Activated naive CD4-positive, alpha-beta T cell treated with anti-CD3 and anti-CD28 coated beads, Interleukin-2, amount 50 U/mL, for 72 hours (primary cell): ENCODE results near the gene JPH3. TPM values are rescaled to one million over a fixed set of nuclear protein-coding genes. Genes with fewer than 3 reads are reported as not detected.

Source experiments
- ATAC-seq, 2 donors: fragments of 150-1000 bp; cut with Tn5 transposase; 2 replicates each; pipeline ENCODE4 v1.10.0; 2021; ENCODE audit warnings: mild to moderate bottlenecking in 2 of 2, moderate library complexity in 2 of 2
- DNase-seq, 2 donors: peaks; one replicate each; pipeline ENCODE4 v3.0.0; 2021 to 2022; ENCODE audit warnings: low spot score in 2 of 2
- H3K27ac Mint-ChIP-seq, 2 donors: one replicate each; pipeline ENCODE4 v1.8.0; 2022; ENCODE audit warnings: mild to moderate bottlenecking in 2 of 2, mixed read lengths in 2 of 2
- H3K36me3 Mint-ChIP-seq, 2 donors: one replicate each; pipeline ENCODE4 v1.8.0; 2022; ENCODE audit warnings: mixed read lengths in 2 of 2
- H3K9me3 Mint-ChIP-seq, 2 donors: one replicate each; pipeline ENCODE4 v1.8.0; 2022; ENCODE audit warnings: mixed read lengths in 2 of 2
- total RNA-seq, 2 donors: library from RNA; stranded (reverse); gene quantifications; one replicate each; pipeline ENCODE4 v1.2.3, GENCODE V29; 2022

The JPH3 gene
- total RNA-seq, 2 donors from 2014 or later = 0.37 TPM; not detected in 1

DNA sequence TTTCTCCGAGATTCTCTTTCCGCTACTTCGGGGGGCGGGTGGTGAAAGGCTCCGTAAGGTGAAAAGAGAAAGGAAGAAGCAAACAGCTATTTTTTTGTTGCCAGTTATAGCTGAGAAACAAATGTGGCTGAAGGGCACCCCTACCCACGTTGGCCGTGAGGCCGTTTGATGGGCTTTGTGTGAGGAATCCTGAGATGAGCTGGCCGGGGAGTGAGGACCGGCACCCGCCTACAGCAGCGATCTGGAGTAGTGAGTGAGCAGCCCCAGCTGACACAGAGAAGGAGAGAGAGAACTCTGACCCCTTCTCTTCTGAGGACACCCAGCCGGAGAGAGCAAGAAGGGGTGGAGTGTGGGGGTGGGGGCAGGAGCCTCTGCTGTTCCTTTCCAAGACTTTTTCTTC is 5.6 kb downstream of the JPH3 start:
- H3K36me3 Mint-ChIP-seq = peaks cover 0 to 4% of the 10 kb centered on the region in 2 donors
- ATAC-seq = no peak
- no peak for DNase-seq
- H3K9me3 Mint-ChIP-seq = no peaks in the 10 kb centered on the region
- no peak overlapping the region for H3K27ac Mint-ChIP-seq

DNA sequence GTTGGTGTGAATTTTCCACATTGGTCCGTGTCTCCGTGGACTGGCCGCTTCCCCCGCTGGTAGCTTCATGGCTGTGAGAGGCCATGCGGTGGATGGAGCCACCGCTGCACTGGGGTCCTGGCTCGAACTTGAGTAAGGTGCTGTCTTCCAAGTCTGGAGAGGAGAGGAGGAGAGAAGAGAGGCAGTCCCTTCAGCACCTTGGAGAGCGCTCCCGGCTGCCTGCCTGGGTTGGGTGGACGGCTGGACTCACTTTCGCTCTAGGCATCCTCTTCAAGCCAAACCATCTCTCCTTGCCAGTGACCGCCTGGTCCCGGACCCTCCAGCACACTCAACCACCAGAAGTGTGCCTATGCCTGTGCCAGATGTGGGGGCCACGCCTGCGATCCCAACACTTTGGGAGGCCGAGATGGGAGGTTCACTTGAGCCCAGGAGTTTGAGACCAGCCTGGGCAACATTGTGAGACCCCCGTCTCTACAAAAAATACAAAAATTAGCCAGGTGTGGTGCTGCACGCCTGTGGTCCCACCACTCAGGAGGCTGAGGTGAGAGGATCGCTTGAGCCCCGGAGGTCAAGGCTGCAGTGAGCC is 6.2 kb downstream of the JPH3 start:
- DNase-seq = peak in 1 of 2 donors; percentile 63
- Mint-ChIP-seq H3K36me3 (peaks cover 0 to 4% of the 10 kb centered on the region in 2 donors), H3K9me3 (no peaks in the 10 kb centered on the region), H3K27ac (no peak overlapping the region)
- no peak for ATAC-seq

DNA sequence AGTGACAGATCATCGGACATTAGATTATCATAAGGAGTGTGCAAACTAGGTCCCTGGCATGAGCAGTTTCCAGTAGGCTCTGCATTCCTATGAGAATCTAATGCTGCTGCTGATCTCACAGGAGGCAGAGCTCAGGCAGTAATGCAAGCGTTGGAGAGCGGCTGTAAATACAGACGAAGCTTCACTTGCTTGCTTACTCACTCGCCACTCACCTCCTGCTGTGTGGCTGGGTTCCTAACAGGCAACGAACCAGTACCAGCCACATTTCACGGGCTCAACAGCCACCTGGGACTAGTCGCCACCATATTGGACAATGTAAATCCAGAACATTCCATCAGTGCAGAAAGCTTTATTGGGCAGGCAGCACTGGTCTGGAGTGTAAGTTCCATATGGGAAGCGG is 7.7 kb downstream of the JPH3 start:
- ATAC-seq (no peak), DNase-seq (no peak)
- Mint-ChIP-seq H3K27ac (no peak overlapping the region), H3K36me3 (no peaks in the 10 kb centered on the region), H3K9me3 (no peaks in the 10 kb centered on the region)

DNA sequence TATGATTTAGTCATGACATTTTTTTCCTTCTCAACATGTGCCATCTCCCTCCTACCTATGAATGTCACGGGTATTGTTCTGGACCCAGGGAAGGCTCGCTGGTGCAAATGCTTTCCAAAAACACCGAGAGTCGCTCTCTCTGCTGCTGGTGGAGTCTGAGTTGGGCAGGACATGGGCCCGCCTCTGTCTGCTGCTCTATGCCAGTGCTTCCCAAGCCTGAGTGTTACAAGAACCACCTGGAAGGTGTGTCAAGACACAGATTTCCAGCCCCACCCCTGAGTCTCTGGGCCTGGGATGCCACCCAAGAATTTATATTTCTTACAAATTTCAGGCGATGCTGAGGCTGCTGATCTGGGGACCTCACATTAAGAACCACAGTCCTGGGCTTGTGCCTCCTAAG is 9.1 kb downstream of the JPH3 start:
- Mint-ChIP-seq H3K27ac (no peak overlapping the region), H3K9me3 (no peaks in the 10 kb centered on the region), H3K36me3 (no peaks in the 10 kb centered on the region)
- DNase-seq = no peak
- ATAC-seq = no peak

DNA sequence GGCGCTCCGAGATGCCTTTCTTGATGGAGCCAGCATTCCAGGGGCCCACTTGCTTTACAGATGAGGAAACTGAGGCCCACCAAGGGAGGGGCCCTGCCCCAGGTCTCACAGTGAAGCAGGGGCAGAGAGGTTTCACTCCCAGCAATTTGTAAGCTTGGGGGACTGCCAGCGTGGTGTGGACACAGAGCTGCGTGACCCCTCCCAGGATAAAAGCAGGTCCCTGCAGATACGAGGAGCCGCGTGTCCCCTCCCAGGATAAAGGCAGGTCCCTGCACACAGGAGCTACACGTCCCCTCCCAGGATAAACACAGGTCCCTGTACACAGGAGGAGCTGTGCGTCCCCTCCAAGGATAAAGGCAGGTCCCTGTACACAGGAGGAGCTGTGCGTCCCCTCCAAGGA is 11.7 kb downstream of the JPH3 start:
- DNase-seq = no peak
- H3K27ac Mint-ChIP-seq = no peak overlapping the region
- no peaks in the 10 kb centered on the region for H3K9me3 Mint-ChIP-seq
- no peak for ATAC-seq
- H3K36me3 Mint-ChIP-seq = no peaks in the 10 kb centered on the region

DNA sequence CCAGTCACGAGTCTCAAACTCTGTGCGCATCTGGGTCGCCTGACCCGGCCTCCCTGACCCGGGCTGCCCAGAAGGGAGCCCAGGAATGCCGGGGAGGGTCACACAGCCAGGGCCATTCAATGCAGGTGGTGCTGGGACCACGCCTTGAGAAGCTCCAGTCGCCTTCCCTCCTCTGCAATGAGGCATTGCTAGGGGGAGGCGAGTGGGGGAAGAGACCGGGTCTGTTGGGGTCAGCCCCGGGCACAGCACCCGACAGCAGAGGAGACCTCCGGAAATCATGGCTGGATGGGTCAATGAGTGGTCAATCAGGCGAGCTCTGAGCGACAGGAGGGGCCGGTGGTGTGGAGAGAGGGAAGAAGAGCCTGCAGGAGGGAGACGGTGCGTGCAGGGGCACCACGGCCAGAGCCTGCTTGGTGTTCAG is 13.3 kb downstream of the JPH3 start:
- no peak for DNase-seq
- ATAC-seq = no peak
- H3K9me3 Mint-ChIP-seq = no peaks in the 10 kb centered on the region
- no peaks in the 10 kb centered on the region for H3K36me3 Mint-ChIP-seq
- no peak overlapping the region for H3K27ac Mint-ChIP-seq

DNA sequence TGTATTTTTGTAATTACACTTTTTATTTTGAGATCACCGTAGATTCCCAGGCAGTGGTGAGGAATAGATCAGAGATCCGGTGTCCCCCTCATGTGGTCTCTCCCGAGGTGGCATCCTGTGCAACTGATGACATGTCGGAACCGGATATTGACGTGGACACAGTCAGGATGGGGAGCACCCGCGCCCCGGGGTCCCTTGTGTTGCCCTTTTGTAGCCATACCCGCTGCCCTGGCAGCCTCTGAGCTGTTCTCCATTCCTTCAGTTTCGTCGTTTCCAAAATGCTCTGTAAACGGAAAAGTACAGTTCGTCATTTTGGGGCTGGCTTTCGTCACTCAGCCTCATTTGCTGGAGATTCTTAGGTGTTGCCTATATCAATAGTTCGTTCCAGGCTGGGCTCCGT is 14.2 kb downstream of the JPH3 start:
- ATAC-seq (no peak), DNase-seq (no peak)
- Mint-ChIP-seq H3K27ac (no peak overlapping the region), H3K9me3 (no peaks in the 10 kb centered on the region), H3K36me3 (no peaks in the 10 kb centered on the region)

DNA sequence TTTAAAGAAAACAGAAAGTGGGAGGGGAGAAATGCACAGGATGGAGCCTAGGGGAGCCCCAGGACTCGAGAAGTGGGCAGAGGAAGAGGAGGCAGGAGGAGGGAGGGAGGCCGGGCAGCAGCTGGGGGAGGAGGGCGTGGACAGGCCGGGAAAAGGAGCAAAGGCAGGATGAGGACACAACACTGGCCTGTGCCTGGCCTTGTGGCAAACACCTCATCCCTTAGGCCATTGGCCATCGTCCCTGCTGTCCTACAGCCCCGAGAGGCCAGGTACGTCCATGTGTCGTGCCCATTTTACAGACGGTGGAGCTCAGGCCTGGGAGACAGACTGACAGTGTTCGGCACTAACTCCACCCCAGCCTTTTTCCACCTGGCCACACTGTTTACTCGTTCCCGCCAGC is 15.9 kb downstream of the JPH3 start:
- H3K9me3 Mint-ChIP-seq = no peaks in the 10 kb centered on the region
- no peak overlapping the region for H3K27ac Mint-ChIP-seq
- no peaks in the 10 kb centered on the region for H3K36me3 Mint-ChIP-seq
- DNase-seq (no peak), ATAC-seq (no peak)

DNA sequence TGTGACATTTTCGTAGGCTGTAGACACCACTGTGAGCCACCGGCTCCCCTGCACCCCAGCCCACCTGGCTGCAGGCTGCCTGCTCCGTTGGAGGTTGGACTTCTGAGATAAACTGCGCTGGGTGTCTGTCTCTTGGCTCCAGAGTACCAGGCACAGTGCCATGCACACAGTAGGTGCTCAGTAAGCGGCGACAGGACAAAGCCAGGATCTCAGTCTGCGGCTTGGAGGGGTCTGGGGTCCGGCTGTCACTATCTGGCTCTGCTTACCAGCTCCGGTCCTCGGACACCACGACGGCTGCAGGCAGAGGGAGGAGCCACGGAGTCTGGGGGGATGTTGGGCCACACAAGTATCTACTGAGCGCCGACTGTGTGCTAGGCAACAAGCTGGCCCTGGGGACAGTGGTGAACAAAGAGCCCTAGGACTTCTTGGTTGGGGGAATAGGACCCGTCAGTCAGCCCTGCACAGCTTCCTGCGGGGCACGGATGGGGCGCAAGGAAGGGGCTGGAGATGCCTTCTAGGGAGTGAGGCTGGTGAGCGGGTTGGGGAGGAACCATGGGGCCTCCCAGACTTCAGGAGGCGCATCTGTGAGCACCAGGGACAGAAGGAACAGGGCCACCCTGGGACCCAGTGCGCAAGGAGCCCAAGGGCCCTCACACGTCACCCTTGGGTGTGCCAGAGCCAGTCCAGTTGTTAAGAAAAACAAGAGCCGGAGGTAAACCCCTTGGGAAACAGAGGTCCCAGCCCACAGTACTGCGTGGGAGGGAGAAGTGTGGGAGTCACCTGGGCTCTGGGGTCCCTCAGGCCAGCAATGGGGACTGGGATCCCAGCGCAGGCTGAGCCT is 17.3 kb downstream of the JPH3 start:
- DNase-seq (no peak), ATAC-seq (no peak)
- Mint-ChIP-seq H3K36me3 (no peaks in the 10 kb centered on the region), H3K27ac (no peak overlapping the region), H3K9me3 (no peaks in the 10 kb centered on the region)

DNA sequence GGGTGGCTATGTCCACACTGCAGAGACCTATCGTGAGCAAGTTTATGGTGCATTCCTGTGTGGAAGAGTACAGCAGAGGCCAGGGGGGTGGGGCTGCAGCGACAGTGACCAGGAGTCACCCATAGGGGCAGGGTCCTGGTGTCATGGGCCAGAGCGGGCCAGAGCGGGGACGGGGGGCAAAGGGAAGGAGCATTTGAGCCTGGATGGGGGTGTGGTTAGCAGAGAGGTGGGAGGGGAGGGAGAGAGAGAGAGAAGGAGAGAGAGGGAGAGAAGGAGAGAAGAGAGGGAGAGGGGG is 17.8 kb downstream of the JPH3 start:
- no peaks in the 10 kb centered on the region for H3K36me3 Mint-ChIP-seq
- ATAC-seq = no peak
- no peak for DNase-seq
- no peak overlapping the region for H3K27ac Mint-ChIP-seq
- no peaks in the 10 kb centered on the region for H3K9me3 Mint-ChIP-seq

DNA sequence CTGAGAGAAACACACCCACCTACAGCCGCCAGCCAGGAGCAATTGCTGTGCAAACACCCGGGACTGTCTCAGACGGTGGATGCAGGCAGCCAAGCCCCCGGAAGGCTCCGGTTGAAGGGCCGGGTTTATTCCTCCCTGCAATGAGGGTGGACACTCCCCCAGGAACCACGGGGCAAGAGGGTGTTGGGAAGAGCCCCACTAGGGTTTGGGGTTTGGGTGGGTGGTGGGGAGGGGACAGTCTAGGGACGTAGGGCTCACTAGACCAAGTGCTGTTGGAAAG is 19.2 kb downstream of the JPH3 start:
- no peak for DNase-seq
- H3K36me3 Mint-ChIP-seq = no peaks in the 10 kb centered on the region
- H3K27ac Mint-ChIP-seq = no peak overlapping the region
- no peaks in the 10 kb centered on the region for H3K9me3 Mint-ChIP-seq
- ATAC-seq = no peak

DNA sequence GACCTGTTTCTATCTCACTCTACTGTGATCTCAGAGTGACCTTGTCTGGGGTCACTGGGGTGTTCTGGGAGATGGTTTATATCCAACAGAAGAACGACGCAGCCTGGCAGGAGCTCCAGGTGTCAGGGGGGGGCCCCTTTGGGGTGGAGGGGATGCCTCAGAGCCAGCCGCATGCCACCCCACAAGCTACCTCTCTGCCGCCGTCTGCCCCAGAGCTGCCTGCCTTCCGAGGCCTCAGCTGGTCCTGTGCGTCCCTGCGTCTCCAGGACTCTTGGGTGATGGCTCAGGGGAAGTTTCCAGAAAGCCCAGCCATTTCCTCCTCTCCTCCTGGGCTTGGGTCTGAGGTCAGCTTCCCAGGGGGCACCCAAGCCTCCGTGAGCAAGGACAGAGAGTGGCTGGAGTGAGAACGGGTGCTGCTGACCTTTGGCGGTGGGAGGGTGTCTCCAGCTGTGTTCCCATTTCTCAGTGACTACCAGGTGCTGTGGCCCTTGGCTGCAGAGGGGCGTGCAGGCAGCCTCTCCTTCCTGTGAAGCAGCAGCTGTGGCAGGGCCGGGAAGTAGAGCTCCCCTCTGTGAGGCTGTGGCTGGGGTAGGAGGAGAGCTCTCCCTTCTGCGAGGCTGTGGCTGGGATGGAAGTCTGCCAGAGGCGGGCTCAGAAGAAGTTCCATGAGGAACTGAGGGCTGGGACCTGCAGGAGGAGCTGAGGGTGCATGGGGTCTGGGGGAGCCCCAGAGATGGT is 19.8 kb downstream of the JPH3 start:
- no peak overlapping the region for H3K27ac Mint-ChIP-seq
- H3K9me3 Mint-ChIP-seq = no peaks in the 10 kb centered on the region
- no peaks in the 10 kb centered on the region for H3K36me3 Mint-ChIP-seq
- DNase-seq (no peak), ATAC-seq (no peak)

DNA sequence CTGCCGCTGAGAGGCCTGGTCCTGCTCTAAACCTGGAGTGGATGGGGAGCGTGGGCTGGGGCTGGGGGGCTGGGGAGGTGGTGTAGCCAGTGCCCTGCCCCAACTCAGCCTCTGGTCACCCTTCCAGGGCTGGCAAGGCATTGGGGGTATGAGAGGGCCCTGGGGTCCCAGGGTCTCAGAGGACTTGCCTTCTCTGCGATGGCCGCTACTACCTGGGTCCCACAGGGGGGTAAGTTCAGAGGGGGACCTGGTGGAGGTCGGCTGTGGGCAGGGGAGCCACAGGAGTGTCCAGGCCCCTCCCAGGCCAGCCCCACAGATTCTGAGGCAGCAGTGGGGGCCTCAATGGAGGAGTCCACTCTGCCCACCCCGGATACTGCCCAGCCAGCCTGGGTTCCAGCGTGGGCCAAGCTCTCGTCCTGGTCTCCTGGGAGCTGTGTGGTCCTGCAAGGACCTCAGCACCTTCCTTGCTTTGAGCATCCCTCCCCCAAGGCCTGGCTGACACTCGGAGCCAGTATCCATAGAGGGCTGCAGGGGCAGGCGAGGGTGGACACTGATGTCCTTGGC is 20.5 kb downstream of the JPH3 start:
- Mint-ChIP-seq H3K27ac (no peak overlapping the region), H3K36me3 (no peaks in the 10 kb centered on the region), H3K9me3 (no peaks in the 10 kb centered on the region)
- no peak for DNase-seq
- ATAC-seq = no peak

DNA sequence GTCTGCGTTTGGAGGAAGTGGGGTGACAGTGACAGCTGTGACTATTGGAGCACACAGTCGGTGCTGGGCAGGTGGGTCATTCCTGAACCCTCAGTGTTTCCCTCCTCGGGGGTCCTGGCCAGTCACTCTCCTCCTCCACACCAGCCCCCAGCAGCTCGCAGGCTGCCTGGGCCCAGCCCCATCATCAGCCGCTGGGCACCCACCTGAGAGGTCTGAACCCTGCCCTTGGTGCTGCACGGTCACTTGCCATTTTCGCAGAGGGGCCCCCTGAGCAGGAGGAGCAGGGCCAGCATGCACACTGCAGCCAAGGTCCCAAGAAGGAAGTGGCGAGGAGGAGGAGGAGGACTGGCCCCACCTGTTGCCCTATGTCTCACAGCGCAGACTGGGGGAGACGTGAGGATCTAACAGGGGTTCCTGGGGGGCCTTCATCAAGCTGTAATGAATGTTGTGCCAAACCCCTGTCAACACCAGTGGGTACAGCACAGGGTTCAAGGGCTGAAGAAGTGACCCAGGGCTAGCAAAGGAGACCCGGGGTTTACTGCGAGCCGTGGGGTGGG is 23.0 kb downstream of the JPH3 start:
- Mint-ChIP-seq H3K36me3 (no peaks in the 10 kb centered on the region), H3K9me3 (no peaks in the 10 kb centered on the region), H3K27ac (no peak overlapping the region)
- no peak for DNase-seq
- no peak for ATAC-seq

DNA sequence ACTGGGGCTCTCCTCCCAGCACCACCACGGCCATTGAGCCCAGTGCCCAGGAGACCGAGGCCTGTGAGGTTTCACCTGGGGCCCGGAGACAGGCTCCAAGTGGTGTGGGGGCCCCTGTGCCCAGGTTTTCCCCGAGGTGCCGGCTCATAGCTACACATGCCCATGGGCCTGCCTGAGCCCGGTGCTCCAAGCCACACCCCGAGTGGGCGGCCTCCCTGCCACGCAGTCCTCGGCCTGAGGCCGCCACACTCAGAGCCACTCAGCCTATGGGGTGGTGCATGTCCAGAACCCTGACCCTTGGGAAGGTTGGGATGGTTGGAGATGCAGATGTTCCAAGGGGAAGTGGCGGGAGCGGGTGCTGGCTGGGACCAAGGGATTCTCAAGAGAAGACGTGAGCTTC is 24.1 kb downstream of the JPH3 start:
- Mint-ChIP-seq H3K9me3 (peaks cover 5 to 10% of the 10 kb centered on the region in 2 donors), H3K36me3 (peaks cover 0 to 4% of the 10 kb centered on the region in 2 donors), H3K27ac (no peak overlapping the region)
- no peak for ATAC-seq
- DNase-seq = no peak

DNA sequence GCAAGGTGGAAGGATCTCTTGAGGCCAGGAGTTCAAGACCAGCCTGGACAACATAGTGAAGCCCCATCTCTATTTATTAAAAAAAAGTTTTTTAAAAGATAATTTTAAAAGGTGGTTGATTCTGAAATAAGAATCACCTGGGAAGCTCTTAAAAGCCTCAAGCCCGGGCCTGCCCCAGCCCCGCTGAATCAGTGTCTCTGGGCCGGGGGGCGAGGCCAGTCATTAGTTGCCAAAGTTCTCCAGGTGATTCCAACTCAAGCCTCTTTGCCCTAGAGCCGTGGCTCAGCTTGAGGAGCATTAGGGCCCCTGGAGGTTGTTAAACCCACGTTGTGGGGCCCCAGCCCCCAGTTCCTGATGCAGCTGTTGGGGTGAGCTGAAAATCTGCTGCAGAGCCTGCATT is 24.6 kb downstream of the JPH3 start:
- Mint-ChIP-seq H3K9me3 (peaks cover 5 to 10% of the 10 kb centered on the region in 2 donors), H3K27ac (no peak overlapping the region), H3K36me3 (peaks cover 0 to 7% of the 10 kb centered on the region in 2 donors)
- no peak for DNase-seq
- ATAC-seq = no peak

DNA sequence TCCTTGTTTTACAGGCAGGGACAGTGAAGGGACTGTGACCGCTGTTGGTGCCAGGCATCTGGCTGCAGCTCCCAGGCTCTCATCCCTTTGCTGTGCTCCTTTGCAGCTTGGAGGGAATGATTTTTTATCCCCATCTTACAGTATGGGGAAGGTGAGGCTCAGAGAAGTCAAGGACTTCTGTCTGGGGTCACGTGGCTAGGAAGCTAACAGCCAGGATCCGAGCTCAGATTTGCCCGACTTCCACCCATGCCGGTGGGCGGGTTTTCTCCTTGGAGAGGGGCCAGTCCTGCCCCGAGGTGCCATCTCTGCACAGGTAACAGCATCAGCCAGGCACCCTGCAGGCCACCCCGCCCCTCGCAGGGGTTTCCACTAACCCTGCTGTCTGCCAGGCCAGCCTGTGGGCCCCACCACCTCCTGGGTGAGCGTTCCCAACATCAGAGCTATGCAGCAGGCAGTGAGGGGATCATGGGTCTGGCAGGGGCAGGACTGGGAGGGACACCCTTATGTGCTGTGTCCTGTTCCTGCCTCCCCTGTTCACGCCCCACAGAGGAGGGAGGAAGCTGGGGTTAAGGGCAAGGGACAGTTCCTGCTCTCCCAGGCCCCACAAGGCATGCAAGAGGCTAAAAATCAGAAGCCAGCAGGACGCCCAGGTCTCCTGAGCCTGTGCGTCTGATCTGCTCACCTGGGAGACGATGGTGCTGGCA is 25.4 kb downstream of the JPH3 start:
- ATAC-seq (no peak), DNase-seq (no peak)
- peaks cover 5 to 10% of the 10 kb centered on the region in 2 donors for H3K9me3 Mint-ChIP-seq
- H3K27ac Mint-ChIP-seq = no peak overlapping the region
- H3K36me3 Mint-ChIP-seq = peaks cover 0 to 7% of the 10 kb centered on the region in 2 donors
